CD14-positive monocyte (primary cell): Measurements from ENCODE around the gene NPAS3. TPM values are rescaled to one million over a fixed set of nuclear protein-coding genes. Genes with fewer than 3 reads are reported as not detected.

Source experiments
- DNase-seq, 3 donors: peaks; one replicate each; pipeline ENCODE4 v3.0.0-alpha.2; 2011 to 2022
- H2AFZ ChIP-seq: 2 replicates; pipeline ENCODE4 v1.6.0; 2012; ENCODE audit warnings: mild to moderate bottlenecking, low read depth, low read length, inconsistent platforms; ENCODE audit not compliant: insufficient read depth, poor library complexity, severe bottlenecking
- H3K27ac ChIP-seq, 2 donors: 1 replicate in 1 of 2; 2 replicates in 1 of 2; pipeline ENCODE4 v1.5.1; 2012 to 2013; ENCODE audit warnings: low read length in 2 of 2, control low read depth in 1 of 2, inconsistent platforms in 1 of 2, low read depth in 1 of 2, mild to moderate bottlenecking in 1 of 2
- H3K27me3 ChIP-seq, 2 donors: one replicate each; pipeline versions ENCODE4 v1.6.0 to v1.6.1; 2011 to 2013; ENCODE audit warnings: low read length in 2 of 2; ENCODE audit not compliant: control insufficient read depth in 2 of 2, insufficient read depth in 2 of 2
- H3K36me3 ChIP-seq, 2 donors: replicated peaks in 1 of 2; 1 replicate in 1 of 2; 2 replicates in 1 of 2; pipeline versions ENCODE4 v1.5.1 to v1.6.1; 2012 to 2013; ENCODE audit warnings: low read length in 2 of 2, control low read depth in 1 of 2, inconsistent platforms in 1 of 2, mild to moderate bottlenecking in 1 of 2; ENCODE audit not compliant: insufficient read depth in 2 of 2, control insufficient read depth in 1 of 2
- H3K4me1 ChIP-seq, 2 donors: 1 replicate in 1 of 2; 2 replicates in 1 of 2; pipeline versions ENCODE4 v1.5.1 to v1.6.1; 2012 to 2013; ENCODE audit warnings: low read length in 2 of 2, control low read depth in 1 of 2, inconsistent platforms in 1 of 2, mild to moderate bottlenecking in 1 of 2, moderate library complexity in 1 of 2; ENCODE audit not compliant: insufficient read depth in 2 of 2, control insufficient read depth in 1 of 2
- H3K4me2 ChIP-seq: replicated peaks from 2 replicates; pipeline ENCODE3; 2012; ENCODE audit warnings: low read length, moderate library complexity, mild to moderate bottlenecking; ENCODE audit not compliant: poor library complexity, severe bottlenecking; ENCODE audit errors: extremely low read depth
- H3K4me3 ChIP-seq, 3 experiments: fragments of 200-600 bp in 1 of 3; sonication (generic) in 1 of 3; replicated peaks in 1 of 3; 1 replicate in 2 of 3; 2 replicates in 1 of 3; pipeline ENCODE4 v1.5.1; 2011 to 2013; ENCODE audit warnings: low read length in 3 of 3, mild to moderate bottlenecking in 3 of 3, control low read depth in 2 of 3, low read depth in 2 of 3, inconsistent platforms in 1 of 3, moderate library complexity in 1 of 3
- H3K79me2 ChIP-seq: 2 replicates; pipeline ENCODE4 v1.6.0; 2012; ENCODE audit warnings: mild to moderate bottlenecking, control low read depth, inconsistent platforms, low read length, moderate library complexity; ENCODE audit not compliant: insufficient read depth
- H3K9ac ChIP-seq: 2 replicates; pipeline ENCODE4 v1.6.0; 2017; ENCODE audit warnings: low read length, mild to moderate bottlenecking; ENCODE audit not compliant: insufficient read depth, poor library complexity, severe bottlenecking
- H3K9me3 ChIP-seq, 2 donors: replicated peaks in 1 of 2; 1 replicate in 1 of 2; 2 replicates in 1 of 2; pipeline versions ENCODE4 v1.5.1 to v1.6.1; 2012 to 2013; ENCODE audit warnings: low read length in 2 of 2, control low read depth in 1 of 2; ENCODE audit not compliant: control insufficient read depth in 1 of 2, insufficient read depth in 1 of 2
- H4K20me1 ChIP-seq: 2 replicates; pipeline ENCODE4 v1.6.0; 2012; ENCODE audit warnings: mild to moderate bottlenecking, low read length, control low read depth, moderate library complexity; ENCODE audit not compliant: insufficient read depth
- H3K27ac Mint-ChIP-seq, 7 donors: one replicate each; pipeline ENCODE4 v1.8.0; 2020; ENCODE audit warnings: mild to moderate bottlenecking in 7 of 7, mixed read lengths in 7 of 7, moderate library complexity in 6 of 7, inconsistent platforms in 2 of 7
- H3K27me3 Mint-ChIP-seq, 3 donors: one replicate each; pipeline ENCODE4 v1.8.0; 2021 to 2022; ENCODE audit warnings: low read depth in 3 of 3, mild to moderate bottlenecking in 3 of 3, mixed read lengths in 3 of 3, moderate library complexity in 3 of 3, inconsistent platforms in 1 of 3
- H3K36me3 Mint-ChIP-seq, 2 donors: one replicate each; pipeline ENCODE4 v1.8.0; 2020; ENCODE audit warnings: mixed read lengths in 2 of 2, inconsistent platforms in 1 of 2, mild to moderate bottlenecking in 1 of 2
- H3K4me1 Mint-ChIP-seq: one replicate; pipeline ENCODE4 v1.8.0; 2020; ENCODE audit warnings: mild to moderate bottlenecking, mixed read lengths
- H3K4me3 Mint-ChIP-seq, 2 donors: one replicate each; pipeline ENCODE4 v1.8.0; 2020; ENCODE audit warnings: mild to moderate bottlenecking in 2 of 2, mixed read lengths in 2 of 2, moderate library complexity in 1 of 2
- H3K9me3 Mint-ChIP-seq, 7 donors: one replicate each; pipeline ENCODE4 v1.8.0; 2020 to 2022; ENCODE audit warnings: mixed read lengths in 7 of 7, mild to moderate bottlenecking in 6 of 7, moderate library complexity in 6 of 7, inconsistent platforms in 2 of 7
- WGBS: methylation state at CpG from one replicate; pipeline ENCODE4 v1.1.5; 2013; ENCODE audit warnings: missing lambda C conversion rate; ENCODE audit not compliant: insufficient coverage; 5-methylcytosine and 5-hydroxymethylcytosine counted together
- intact Hi-C, 2 donors: fragments of 100-400 bp; cut with micrococcal nuclease; formaldehyde crosslinking; loops; one replicate each; pipeline versions ENCODE4 v1.15.0 to v1.15.1; 2023
- polyA plus RNA-seq, 3 donors: library from polyadenylated mRNA; depleted of rRNA in 1 of 3; unstranded in 2 of 3; stranded (reverse) in 1 of 3; fragments of 300-500 nt in 2 of 3; fragments of >200 nt in 1 of 3; fragmentation: Illumina TruSeq in 2 of 3; gene quantifications; 1 replicate in 2 of 3; 2 replicates in 1 of 3; pipeline ENCODE4 v1.2.3, GENCODE V29; 2012 to 2021
- TF ChIP-seq, protein P1 (sequence below): fragments of 200-600 bp; IDR thresholded peaks from one replicate; pipeline ENCODE4 v1.8.0; 2022; ENCODE audit warnings: antibody characterized with exemption, mild to moderate bottlenecking

Gene NPAS3
- polyA plus RNA-seq, 3 donors, result not detected

DNA sequence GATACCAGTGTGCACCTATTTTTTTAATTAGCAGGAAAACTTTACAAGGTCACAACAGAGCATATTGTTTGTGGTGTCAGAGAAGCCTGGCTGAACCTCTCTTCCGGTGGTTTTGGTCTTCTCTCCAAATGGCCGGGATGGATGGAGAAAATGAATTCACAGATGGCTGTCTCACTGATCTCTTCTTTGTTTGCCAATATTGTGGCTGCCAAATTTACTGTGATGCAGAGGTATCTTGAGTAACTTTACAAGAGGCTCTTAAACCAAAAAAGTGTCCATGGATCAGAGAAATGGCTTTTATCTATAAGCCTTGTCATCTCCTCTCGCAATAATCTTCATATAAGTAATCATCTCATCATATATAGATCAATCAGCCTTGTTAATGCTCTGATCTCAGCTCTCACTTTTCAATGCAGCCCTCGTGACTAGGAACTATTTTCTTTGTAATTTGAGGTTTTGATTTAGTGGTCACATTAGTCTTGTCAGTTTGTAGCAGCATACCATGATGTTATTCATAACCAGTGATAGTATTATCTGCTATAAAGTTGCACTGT lies 704.1 kb downstream of the NPAS3 start:
- TF ChIP-seq, protein P1, sequence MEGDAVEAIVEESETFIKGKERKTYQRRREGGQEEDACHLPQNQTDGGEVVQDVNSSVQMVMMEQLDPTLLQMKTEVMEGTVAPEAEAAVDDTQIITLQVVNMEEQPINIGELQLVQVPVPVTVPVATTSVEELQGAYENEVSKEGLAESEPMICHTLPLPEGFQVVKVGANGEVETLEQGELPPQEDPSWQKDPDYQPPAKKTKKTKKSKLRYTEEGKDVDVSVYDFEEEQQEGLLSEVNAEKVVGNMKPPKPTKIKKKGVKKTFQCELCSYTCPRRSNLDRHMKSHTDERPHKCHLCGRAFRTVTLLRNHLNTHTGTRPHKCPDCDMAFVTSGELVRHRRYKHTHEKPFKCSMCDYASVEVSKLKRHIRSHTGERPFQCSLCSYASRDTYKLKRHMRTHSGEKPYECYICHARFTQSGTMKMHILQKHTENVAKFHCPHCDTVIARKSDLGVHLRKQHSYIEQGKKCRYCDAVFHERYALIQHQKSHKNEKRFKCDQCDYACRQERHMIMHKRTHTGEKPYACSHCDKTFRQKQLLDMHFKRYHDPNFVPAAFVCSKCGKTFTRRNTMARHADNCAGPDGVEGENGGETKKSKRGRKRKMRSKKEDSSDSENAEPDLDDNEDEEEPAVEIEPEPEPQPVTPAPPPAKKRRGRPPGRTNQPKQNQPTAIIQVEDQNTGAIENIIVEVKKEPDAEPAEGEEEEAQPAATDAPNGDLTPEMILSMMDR, result no peak
- no peak overlapping the region for H3K4me2 ChIP-seq
- Mint-ChIP-seq H3K4me3 (no peak overlapping the region), H3K4me1 (no peaks in the 10 kb centered on the region), H3K27ac (no peak overlapping the region), H3K27me3 (no peaks in the 10 kb centered on the region), H3K36me3 (no peaks in the 10 kb centered on the region), H3K9me3 (peaks cover 0 to 5% (median 0%) of the 10 kb centered on the region in 7 donors)
- H3K9ac ChIP-seq, result no peak overlapping the region
- no peak overlapping the region for H2AFZ ChIP-seq
- H3K4me1 ChIP-seq, result no peaks in the 10 kb centered on the region
- WGBS, result 100% methylated on average over 1 of the region's 4 CpGs
- no peak overlapping the region for H3K27ac ChIP-seq
- H3K36me3 ChIP-seq, result no peaks in the 10 kb centered on the region
- no peaks in the 10 kb centered on the region for H3K9me3 ChIP-seq
- DNase-seq, result no peak
- intact Hi-C loops, result no loop called here
- no peaks in the 10 kb centered on the region for H3K79me2 ChIP-seq
- H4K20me1 ChIP-seq, result no peaks in the 10 kb centered on the region
- H3K27me3 ChIP-seq, result no peaks in the 10 kb centered on the region
- H3K4me3 ChIP-seq, result no peak overlapping the region

DNA sequence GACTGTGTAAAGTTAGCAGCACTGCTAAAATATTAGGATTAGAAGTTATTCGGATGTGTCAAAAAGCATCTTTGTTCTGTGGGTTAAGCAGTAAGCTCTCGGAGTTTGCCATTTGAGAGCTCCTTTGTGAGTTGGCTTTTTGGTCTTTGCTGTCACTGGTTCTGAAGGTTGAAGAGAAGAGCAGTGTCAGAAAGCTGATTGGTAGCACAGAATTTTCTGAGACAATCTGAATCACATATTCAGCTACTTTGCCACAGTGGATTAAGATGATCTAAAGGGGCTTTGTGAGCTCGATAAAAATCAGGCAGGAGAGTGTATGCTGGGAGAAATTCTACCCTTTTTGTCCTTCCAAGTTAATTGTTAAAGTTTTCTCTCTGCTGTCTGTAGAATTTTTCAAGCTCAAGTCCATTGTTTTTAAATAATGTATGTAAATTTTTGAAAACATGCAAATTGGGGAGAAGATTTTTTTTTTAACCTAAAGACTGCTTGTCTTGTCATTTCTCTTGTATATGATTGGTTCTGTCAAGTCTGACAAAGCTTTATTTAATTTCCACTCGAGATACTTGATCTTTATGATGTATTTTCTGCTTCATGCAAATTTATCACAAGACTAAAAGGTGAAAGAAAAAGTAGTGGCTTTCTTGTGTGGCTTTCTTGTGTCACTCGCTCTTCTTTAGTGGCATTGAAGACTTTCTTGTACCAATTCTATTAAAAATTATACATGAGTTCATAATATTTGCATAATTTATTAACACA lies 704.9 kb downstream of the NPAS3 start:
- H3K9me3 ChIP-seq, result no peaks in the 10 kb centered on the region
- H3K4me1 ChIP-seq, result no peaks in the 10 kb centered on the region
- H3K27ac ChIP-seq, result no peak overlapping the region
- Mint-ChIP-seq H3K36me3 (no peaks in the 10 kb centered on the region), H3K27me3 (no peaks in the 10 kb centered on the region), H3K27ac (no peak overlapping the region), H3K4me3 (no peak overlapping the region), H3K9me3 (peaks cover 0 to 5% (median 0%) of the 10 kb centered on the region in 7 donors), H3K4me1 (no peaks in the 10 kb centered on the region)
- no peak overlapping the region for H3K4me3 ChIP-seq
- intact Hi-C loops, result no loop called here
- TF ChIP-seq, protein P1, result no peak
- H3K36me3 ChIP-seq, result no peaks in the 10 kb centered on the region
- no peak overlapping the region for H2AFZ ChIP-seq
- H3K79me2 ChIP-seq, result no peaks in the 10 kb centered on the region
- whole genome bisulfite sequencing, result 100% methylated on average over 1 of the region's 5 CpGs
- no peaks in the 10 kb centered on the region for H3K27me3 ChIP-seq
- no peak overlapping the region for H3K9ac ChIP-seq
- DNase-seq, result no peak
- no peak overlapping the region for H3K4me2 ChIP-seq
- H4K20me1 ChIP-seq, result no peaks in the 10 kb centered on the region
